Bone marrow (tissue), 2 donors: ENCODE results near the gene USP6.
A peak's percentile ranks its signal among the peaks of the same experiment; 100 is the strongest.
"Not testable (repeated sequence)": the region's sequence is repeated elsewhere in the genome, so short reads cannot be mapped to it uniquely, and the experiment has no call there.

Experiments used
- DNase-seq, 2 donors: peaks; one replicate each; lab custom pipeline; 2025; lab: John Stamatoyannopoulos, UW

USP6 gene

DNA sequence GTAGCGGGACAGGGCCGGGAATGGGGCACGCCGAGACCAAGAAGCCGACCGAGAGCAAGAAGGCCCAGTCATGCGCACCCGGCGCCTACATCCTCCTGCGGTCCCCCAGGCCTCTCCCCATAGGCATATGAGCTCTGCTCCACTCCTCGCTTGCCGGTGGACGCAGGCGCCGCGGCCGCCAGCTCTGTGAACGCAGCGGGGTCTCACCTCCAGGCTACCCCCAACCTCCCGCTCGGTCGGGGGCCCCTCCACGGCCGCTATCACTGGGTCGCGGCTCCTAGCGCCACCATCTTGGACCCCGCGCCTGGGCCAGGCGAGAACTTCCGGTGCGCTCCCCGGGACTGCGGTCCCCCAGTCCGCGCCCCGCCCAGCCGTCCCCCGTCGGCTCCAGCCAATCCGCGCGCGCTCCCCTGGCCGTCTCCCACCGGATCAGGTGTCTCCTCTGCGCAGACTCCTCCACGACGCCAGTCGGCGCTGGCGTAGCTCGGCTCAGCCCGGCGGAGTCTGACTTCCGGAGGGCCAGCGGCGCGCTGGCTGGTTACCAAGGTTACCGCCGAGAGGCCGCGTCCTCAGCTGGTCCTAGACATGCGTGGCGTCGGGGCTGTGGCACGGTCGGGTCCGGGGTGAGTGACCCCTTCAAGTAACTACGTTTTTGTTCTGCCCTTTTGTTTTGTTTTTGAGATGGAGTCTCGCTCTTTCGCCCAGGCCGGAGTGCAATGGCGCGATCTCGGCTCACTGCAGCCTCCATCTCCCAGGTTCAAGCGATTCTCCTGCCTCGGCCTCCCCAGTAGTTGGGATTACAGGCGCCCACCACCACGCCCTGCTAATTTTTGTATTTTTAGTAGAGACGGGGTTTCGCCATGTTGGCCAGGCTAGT lies 75.9 kb downstream of the USP6 start, which contains the start of gene ZNF594:
Gene ZNF594, minus strand, starts transcription at position 328 of the 877 bp plus-strand sequence. CDS start 7,612 bp downstream, outside the sequence.
- peak; percentile 45 to 88 for DNase-seq

DNA sequence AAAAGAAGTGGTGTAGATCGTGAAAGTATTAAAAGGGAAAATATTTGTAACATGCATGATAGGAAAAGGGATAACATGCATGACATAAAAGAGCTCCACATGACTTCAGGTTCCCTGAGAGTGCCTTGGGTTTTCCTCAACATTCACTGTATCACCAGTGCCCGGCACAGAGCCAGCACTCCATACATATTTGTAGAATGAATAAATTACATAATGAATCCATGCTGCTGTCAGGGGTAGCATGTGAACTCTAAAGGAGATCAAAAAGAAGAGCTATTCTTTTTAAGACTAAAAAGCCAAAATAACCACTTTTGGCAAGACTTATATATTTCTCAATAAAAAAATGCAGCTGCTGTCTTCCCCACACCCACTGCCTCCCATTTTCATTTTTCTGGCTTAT lies 78.5 kb downstream of the USP6 start:
- no peak for DNase-seq

DNA sequence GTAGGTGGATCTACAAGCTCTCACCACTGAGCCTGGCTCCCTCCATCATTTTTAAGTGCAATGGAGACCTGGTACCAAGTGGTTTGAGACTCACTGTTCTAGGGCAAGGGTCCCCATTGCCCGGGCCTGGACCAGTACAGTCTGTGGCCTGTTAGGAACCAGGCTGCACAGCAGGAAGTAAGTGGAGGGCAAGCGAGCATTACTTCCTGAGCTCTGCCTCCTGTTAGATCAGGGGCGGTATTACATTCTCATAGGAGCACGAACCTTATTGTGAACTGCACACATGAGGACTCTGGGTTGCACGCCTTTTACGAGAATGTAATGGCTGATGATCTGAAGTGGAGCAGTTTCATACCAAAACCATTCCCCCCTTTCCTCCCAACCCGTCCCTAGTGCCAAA lies 82.6 kb downstream of the USP6 start:
- no peak for DNase-seq

DNA sequence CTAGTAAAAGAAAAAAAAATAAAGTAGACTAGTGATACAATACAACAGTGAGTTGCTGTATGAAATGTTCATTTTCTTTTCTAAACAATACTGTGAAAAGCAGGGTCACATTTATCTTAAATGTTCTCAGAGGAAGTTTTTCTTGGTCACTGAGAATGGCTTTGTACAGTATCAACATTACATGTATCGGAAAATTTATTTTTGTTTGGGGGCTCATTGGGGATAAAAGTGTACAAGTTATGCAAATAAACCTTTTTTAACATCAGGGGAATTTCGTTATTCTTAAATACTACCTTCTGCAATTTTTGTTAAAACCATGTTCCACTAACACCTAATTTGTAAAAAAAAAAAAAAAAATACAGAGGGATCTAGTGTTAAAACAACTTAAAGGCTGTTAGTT lies 84.5 kb downstream of the USP6 start:
- no peak for DNase-seq

DNA sequence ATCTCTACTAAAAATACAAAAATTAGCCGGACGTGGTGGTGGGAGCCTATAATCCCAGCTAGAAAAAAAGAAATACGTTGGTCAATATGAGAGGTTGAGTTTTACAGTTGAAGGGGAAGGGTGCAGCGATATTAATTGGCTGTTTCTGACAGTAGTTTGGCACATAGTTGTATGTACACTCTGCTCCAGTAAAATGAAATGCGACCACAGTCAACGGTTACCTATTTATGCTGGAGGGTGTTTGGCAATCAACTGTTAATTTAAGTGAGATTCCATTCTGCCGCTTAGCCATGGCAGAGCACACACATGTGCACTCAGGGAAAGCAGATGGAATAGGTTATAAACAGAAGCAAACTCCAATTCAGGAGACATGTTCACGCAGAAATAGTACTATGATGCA lies 85.2 kb downstream of the USP6 start:
- DNase-seq = no peak

DNA sequence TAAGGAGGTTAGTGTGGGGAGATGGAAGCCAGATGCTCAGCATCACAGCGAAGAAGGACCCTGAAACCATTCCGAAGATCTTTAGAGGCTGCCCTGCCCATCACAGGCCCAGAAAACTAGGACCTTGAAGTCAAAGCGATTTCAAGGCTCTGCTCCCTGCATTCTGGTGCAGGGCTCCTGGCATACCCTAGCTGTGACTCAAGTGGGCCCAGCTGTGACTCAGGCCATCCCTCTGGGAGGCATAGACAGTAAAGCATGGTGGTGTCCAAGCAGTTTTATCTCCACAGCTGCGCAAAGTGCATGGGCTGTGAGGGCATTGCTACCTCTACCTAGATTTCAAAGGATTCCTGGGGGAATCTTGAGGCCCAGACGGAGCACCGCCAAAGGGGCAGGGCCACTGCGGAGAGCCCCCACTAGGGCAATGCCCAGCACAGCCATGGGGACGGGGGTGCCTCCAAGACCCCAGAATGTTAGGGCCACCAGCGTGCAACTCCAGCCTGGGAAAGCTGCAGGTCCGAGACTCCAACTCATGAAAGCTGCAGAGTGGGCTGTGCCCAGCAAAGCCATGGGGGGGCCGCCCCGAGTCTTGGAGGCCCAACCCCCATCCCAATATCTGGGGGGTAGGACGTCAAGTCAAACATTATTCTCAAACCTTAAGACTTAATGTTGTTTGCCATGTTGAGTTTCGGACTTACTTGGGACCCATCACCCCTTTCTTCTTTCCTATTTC lies 87.5 kb downstream of the USP6 start:
- no peak for DNase-seq

DNA sequence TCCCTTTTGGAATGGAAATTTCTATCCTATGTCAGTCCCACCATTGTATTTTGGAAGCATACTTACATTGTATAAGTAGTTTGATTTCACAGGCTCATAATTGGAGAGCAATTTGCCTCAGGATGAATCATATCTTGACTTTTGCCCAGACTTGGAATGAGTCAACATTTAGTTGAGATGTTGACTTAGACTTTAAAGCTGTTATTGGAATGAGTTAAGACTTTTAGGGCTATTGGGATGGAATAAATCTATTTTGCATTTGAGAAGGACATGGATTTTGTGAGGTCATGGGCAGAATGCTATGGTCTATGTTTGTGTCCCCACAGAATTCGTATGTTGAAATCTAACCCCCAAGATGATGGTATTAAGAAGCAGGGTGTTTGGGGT lies 88.1 kb downstream of the USP6 start:
- DNase-seq = no peak

DNA sequence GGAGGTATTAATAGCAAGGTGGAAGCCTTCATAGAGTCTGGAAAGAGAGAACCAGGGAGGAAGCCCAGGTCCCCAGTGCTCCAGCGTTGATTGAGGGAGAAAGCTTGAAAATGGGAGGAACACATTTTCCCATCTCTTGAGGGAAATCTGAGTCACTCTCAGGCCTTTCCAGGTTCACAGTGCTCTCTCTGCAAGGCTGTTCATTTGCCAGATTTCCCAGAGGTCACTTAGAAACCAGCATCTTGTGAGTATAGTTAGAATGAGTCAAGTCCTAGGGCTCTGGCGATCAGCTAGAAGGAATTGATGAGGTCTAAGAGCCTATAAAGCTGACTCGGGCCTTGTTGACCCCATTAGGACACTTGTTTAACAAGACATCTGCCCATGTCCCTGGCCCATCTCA lies 93.6 kb downstream of the USP6 start:
- DNase-seq = no peak

DNA sequence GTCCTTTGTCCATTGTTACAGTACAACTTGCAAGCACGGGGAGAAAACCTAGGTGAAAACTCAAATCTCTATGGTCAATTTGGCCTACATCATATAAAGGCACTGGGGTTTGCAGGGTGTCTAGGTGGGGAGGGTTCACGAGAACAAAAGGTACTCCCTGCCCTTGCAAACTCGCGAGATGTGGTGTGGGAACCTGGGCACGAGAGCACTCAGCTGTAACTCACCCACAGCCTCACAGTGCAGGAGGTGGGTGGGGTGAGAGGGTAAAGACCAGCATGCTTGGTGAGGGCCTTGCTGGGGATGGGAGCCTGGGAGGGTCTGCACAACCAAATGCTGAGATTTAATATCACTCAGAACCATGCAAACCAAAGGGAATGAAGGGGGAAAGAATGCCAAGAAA lies 94.3 kb downstream of the USP6 start:
- no peak for DNase-seq

DNA sequence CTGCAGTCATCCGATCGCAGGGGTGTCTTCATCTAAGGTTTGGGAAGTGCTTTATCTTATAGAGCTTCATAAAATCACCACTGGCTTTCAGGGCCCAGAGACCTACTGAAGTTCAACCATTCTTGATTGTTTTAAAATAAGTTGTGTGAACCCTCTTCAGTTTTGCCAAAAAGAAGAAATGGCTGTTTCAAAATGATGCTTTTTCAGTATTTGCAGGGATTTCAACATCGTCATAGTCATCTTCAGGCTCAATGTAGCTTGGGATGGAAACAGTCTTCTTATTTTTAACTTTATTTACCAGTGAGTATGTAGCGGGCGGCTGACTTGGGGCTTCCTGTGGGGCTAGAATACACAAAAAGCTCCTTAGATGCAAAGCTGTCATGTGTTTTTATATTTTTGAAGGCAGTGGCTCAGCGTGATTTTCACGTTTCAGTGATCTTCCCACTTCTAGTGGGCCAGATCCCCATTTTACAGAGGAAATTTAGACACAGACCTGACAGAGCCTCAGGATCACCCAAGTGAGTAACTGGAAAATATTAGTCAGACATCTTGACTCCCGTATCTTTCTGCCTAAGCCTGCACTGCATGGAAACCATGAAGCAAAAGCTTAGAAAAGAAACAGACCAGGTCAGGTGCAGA lies 94.9 kb downstream of the USP6 start:
- no peak for DNase-seq

DNA sequence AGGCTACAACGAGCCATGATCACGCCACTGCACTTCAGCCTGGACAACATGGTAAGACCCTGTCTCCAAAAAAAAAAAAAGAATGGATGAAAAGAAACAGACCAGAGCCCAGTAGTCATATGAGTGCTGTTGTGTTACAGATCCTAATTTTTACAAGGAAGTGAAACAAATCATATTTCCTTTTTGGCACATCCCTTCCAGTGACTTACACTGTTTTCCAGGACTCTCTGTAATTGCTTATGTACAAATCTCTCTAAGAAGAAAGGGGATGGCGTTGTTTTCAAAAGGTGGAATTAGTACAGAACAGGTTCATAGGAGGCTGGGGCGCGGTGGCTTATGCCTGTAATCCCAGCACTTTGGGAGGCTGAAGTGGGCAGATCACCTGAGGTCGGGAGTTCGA lies 95.6 kb downstream of the USP6 start:
- DNase-seq = no peak

DNA sequence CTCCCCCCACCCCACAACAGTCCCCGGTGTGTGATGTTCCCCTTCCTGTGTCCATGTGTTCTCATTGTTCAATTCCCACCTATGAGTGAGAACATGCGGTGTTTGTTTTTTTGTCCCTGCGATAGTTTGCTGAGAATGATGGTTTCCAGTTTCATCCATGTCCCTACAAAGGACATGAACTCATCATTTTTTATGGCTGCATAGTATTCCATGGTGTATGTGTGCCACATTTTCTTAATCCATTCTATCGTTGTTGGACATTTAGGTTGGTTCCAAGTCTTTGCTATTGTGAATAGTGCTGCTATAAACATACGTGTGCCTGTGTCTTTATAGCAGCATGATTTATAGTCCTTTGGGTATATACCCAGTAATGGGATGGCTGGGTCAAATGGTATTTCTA lies 101.7 kb downstream of the USP6 start:
- DNase-seq = not testable (repeated sequence)

DNA sequence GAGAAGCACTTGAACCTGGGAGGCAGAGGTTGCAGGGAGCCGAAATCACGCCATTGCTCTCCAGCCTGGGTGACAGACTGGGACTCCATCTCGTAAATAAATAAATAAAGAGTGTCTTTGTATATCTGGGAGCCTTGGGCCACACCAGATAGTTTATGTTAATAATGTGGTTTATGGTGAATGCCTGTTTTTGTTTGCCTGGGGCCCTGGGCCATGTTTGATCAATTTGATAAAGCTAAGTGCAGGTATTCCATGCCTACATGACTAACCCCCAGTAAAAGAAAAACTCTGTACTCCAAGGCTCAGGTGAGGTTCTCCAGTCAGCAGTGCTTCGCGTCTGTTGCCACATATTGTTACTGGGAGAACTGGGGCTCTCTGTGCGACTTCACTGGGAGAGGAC lies 103.7 kb downstream of the USP6 start:
- no peak for DNase-seq

DNA sequence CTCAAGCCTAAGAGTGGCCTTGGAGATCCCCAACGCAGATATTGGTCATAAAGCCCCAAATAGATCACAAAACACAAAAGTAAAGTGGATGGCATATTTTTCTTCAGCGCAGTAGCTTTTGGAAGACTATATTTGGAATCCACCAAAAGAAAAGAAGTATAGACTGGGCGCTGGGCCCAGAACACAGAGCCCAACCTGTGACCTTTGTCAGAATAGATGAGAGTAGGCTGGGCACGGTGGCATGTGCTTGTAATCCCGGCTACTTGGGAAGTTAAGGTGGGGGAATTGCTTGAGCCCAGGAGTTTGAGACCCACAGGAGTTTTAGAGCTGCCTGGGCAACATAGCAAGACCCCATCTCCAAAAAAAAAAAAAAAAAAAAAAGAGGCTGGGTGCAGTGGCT lies 104.2 kb downstream of the USP6 start:
- DNase-seq = no peak

DNA sequence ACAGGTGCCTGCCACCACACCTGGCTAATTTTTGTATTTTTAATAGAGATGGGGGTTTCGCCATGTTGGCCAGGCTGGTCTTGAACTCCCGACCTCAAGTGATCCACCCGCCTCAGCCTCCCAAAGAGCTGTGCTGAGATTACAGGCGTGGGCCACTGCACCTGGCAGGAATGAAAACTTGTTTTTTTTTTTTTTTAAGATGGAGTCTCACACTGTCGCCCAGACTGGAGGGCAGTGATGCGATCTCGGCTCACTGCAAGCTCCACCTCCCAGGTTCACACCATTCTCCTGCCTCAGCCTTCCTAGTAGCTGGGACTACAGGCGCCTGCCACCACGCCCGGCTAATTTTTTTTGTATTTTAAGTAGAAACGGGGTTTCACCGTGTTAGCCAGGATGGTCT lies 106.1 kb downstream of the USP6 start:
- DNase-seq = not testable (repeated sequence)
